ENCODE data around the gene CSNK1E. TPM values are rescaled to one million over a fixed set of nuclear protein-coding genes. Genes with fewer than 3 reads are reported as not detected.

Gene CSNK1E
- total and polyA plus RNA-seq, 4 experiments from 2014 or later, result 8.8 to 103 (median 56.7) TPM

DNA sequence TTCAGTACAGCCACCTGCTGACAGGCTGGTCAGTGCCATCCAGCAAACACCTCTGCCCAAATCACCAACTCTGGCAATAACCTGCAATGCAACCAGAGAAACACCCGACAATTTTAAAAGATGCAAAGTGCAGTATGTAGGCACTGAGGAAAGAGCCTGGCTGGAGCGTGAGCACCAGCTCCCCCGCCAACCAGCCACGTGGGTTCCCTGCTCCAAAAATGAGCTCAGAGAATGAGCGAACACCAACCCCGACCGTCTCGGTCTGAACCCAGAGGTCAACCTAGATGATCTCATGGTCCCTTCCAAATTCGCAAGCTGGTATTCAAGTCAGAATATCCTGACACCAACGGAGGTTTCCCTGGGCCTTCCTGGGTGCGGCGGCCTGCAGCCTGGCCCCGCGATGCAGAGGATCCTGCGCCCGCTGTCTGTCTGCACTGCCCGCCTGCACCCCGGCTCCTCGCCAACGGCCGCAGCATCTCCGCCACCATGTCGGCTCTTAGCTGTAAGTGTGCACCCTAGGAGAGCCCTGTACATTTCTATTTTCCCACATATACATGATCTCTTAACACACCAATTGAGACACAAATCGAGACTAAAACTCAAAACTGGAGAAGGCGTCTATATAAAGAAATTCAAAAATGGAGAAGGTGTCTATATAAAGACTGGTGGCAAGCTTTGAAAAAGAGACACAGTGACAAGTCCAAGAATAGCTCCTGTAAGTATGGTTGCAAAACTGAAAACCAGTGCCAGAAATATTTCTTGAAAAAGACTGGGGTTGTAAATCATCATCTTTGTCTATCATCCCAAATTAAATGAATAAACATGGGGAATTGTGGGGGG is 67.2 kb downstream of the CSNK1E start:
- ChIA-PET CTCF (ENCODE audit: partially characterized antibody) (no interaction called here), POLR2A (ENCODE audit: partially characterized antibody) (interaction anchor here (1.2 kb wide), 1 partner anchor 10 kb away, joined by 3 read pairs; no protein-coding TSS in a partner anchor)
- Histone ChIP-seq H3K36me3 (ENCODE audit: insufficient read depth, low read length) (peaks cover 16% of the 10 kb centered on the region), H3K4me3 (ENCODE audit: low read length in 2 of 2) (no peak overlapping the region), H3K27ac (ENCODE audit: low read depth, low read length) (no peak overlapping the region), H3K27me3 (ENCODE audit: insufficient read depth, low read length) (no peaks in the 10 kb centered on the region), H3K4me1 (ENCODE audit: insufficient read depth, low read length) (no peaks in the 10 kb centered on the region), H3K9me3 (ENCODE audit: control insufficient read depth in 1 of 2, low read length in 2 of 2) (no peaks in the 10 kb centered on the region)
- H3K4me1 Mint-ChIP-seq, result peaks cover 0 to 8% (median 4%) of the 10 kb centered on the region in 4 donors
- H3K36me3 Mint-ChIP-seq, result peaks cover 17 to 30% of the 10 kb centered on the region in 2 donors
- H3K9me3 Mint-ChIP-seq, result peaks cover 0 to 2% (median 0%) of the 10 kb centered on the region in 8 donors
- intact Hi-C loops (cut with micrococcal nuclease), result no loop called here
- peak overlapping the region in 1 of 8 donors; percentile 31 for H3K4me3 Mint-ChIP-seq
- H3K27me3 Mint-ChIP-seq, result no peaks in the 10 kb centered on the region
- peak overlapping the region in 2 of 7 donors; percentile 66 to 84 for H3K27ac Mint-ChIP-seq
- no peak for DNase-seq

DNA sequence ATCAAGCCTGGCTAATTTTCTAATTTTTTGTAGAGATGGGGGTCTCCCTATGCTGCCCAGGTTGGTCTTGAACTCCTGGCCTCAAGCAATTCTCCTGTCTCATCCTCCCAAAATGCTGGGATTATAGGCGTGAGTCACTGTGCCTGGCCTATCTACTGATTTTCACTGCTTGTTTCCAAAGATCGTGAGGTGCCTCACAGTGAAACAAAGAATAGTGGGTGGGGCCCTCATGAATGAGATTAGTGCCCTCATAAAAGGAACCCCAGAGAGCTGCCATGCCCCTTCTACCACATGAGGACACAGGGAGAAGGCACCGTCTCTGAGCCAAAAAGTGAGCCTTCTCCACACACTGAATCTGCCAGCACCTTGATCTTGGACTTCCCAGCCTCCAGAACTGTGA is 67.9 kb downstream of the CSNK1E start:
- Mint-ChIP-seq H3K4me1 (peaks cover 0 to 8% (median 4%) of the 10 kb centered on the region in 4 donors), H3K27me3 (no peaks in the 10 kb centered on the region), H3K9me3 (peaks cover 0 to 2% (median 0%) of the 10 kb centered on the region in 8 donors), H3K27ac (no peak overlapping the region), H3K4me3 (no peak overlapping the region), H3K36me3 (peaks cover 17 to 31% of the 10 kb centered on the region in 2 donors)
- H3K9me3 ChIP-seq (ENCODE audit: control insufficient read depth in 1 of 2, low read length in 2 of 2), result no peaks in the 10 kb centered on the region
- DNase-seq, result no peak
- H3K36me3 ChIP-seq (ENCODE audit: insufficient read depth, low read length), result peaks cover 16% of the 10 kb centered on the region
- H3K27me3 ChIP-seq (ENCODE audit: insufficient read depth, low read length), result no peaks in the 10 kb centered on the region
- CTCF ChIA-PET (ENCODE audit: partially characterized antibody), result no interaction called here
- intact Hi-C loops (cut with micrococcal nuclease), result no loop called here
- H3K4me1 ChIP-seq (ENCODE audit: insufficient read depth, low read length), result no peaks in the 10 kb centered on the region
- POLR2A ChIA-PET (ENCODE audit: partially characterized antibody), result no interaction called here
- H3K27ac ChIP-seq (ENCODE audit: low read depth, low read length), result no peak overlapping the region
- H3K4me3 ChIP-seq (ENCODE audit: low read length in 2 of 2), result no peak overlapping the region

DNA sequence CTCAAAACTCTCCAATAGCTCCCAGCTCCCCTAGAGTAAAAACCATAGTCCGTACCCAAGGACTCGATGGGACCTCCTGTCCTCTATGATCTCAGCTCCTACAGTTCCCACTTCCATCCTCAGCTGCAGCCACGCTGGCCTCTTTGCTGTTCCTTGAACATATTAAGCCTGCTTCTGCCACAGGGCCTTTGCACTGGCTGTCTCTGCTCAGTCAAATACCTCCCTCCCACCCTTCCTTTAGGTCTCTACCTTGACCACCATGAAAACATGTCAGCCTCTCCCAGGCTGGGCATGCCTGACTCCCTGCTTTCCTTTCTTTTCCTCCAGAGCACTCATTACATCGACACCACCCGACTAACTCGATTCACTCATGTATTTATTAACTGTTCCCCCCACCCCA is 69.0 kb downstream of the CSNK1E start:
- peaks cover 23 to 41% of the 10 kb centered on the region in 2 donors for H3K36me3 Mint-ChIP-seq
- H3K4me1 Mint-ChIP-seq, result peaks cover 0 to 8% (median 3%) of the 10 kb centered on the region in 4 donors
- no peak for DNase-seq
- Histone ChIP-seq H3K9me3 (ENCODE audit: control insufficient read depth in 1 of 2, low read length in 2 of 2) (no peaks in the 10 kb centered on the region), H3K36me3 (ENCODE audit: insufficient read depth, low read length) (peaks cover 16% of the 10 kb centered on the region), H3K4me1 (ENCODE audit: insufficient read depth, low read length) (no peaks in the 10 kb centered on the region), H3K27me3 (ENCODE audit: insufficient read depth, low read length) (no peaks in the 10 kb centered on the region), H3K27ac (ENCODE audit: low read depth, low read length) (no peak overlapping the region), H3K4me3 (ENCODE audit: low read length in 2 of 2) (no peak overlapping the region)
- no peak overlapping the region for H3K4me3 Mint-ChIP-seq
- H3K9me3 Mint-ChIP-seq, result peaks cover 0 to 2% (median 0%) of the 10 kb centered on the region in 8 donors
- ChIA-PET POLR2A (ENCODE audit: partially characterized antibody) (no interaction called here), CTCF (ENCODE audit: partially characterized antibody) (no interaction called here)
- intact Hi-C loops (cut with micrococcal nuclease), result no loop called here
- H3K27me3 Mint-ChIP-seq, result no peaks in the 10 kb centered on the region
- peak overlapping the region in 3 of 7 donors; percentile 5 to 68 (median 24) for H3K27ac Mint-ChIP-seq

DNA sequence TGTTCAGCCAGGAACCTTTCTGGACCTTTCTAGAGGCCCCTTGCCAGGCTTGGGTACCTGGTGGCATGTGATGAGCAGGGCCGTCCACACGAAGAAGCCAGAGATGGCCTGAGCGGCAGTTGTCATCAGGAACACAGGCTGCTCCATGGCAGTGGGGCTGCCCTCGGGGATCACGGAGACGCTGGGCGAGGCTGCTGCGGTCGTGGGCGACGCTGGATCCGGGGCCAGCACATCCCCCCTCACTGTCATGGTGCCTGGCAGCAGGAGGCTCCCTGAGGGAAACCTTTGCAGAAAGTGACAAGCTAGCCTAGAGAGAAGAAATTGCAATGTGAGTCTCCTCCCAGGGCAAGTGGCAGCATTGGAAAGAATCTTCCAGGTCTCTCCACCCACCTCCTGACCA is 69.5 kb downstream of the CSNK1E start:
- peaks cover 0 to 8% (median 3%) of the 10 kb centered on the region in 4 donors for H3K4me1 Mint-ChIP-seq
- H3K4me3 Mint-ChIP-seq, result no peak overlapping the region
- no peaks in the 10 kb centered on the region for H3K27me3 Mint-ChIP-seq
- Histone ChIP-seq H3K27me3 (ENCODE audit: insufficient read depth, low read length) (no peaks in the 10 kb centered on the region), H3K36me3 (ENCODE audit: insufficient read depth, low read length) (peaks cover 16% of the 10 kb centered on the region), H3K27ac (ENCODE audit: low read depth, low read length) (no peak overlapping the region), H3K4me3 (ENCODE audit: low read length in 2 of 2) (no peak overlapping the region), H3K4me1 (ENCODE audit: insufficient read depth, low read length) (no peaks in the 10 kb centered on the region), H3K9me3 (ENCODE audit: control insufficient read depth in 1 of 2, low read length in 2 of 2) (no peaks in the 10 kb centered on the region)
- H3K9me3 Mint-ChIP-seq, result peaks cover 0 to 2% (median 0%) of the 10 kb centered on the region in 8 donors
- H3K36me3 Mint-ChIP-seq, result peaks cover 23 to 42% of the 10 kb centered on the region in 2 donors
- ChIA-PET POLR2A (ENCODE audit: partially characterized antibody) (no interaction called here), CTCF (ENCODE audit: partially characterized antibody) (no interaction called here)
- intact Hi-C loops (cut with micrococcal nuclease), result no loop called here
- H3K27ac Mint-ChIP-seq, result peak overlapping the region in 1 of 7 donors; percentile 24
- DNase-seq, result no peak

DNA sequence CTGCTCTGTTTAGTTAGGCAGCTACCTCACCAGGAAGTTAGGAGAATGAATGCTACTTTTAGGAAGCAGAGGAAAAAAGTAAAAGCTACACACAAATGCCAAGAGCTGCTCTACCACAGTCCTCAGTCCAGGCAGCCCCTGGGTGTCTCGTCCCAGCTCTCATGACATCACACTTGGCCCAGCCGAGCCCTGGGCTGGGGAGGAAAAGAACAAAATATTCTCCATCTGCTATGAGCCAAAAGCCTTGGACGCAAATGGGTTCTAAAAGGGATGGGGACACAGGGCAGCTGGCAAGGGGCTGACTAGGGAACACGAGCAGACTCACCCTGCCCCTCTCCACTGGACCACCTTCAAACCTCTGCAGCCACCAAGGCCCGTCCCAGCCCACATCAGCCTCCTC is 70.5 kb downstream of the CSNK1E start:
- H3K9me3 Mint-ChIP-seq, result peaks cover 0 to 2% (median 0%) of the 10 kb centered on the region in 8 donors
- no peaks in the 10 kb centered on the region for H3K27me3 Mint-ChIP-seq
- Histone ChIP-seq H3K4me3 (ENCODE audit: low read length in 2 of 2) (no peak overlapping the region), H3K27ac (ENCODE audit: low read depth, low read length) (no peak overlapping the region), H3K36me3 (ENCODE audit: insufficient read depth, low read length) (peaks cover 16% of the 10 kb centered on the region), H3K4me1 (ENCODE audit: insufficient read depth, low read length) (no peaks in the 10 kb centered on the region), H3K9me3 (ENCODE audit: control insufficient read depth in 1 of 2, low read length in 2 of 2) (no peaks in the 10 kb centered on the region), H3K27me3 (ENCODE audit: insufficient read depth, low read length) (no peaks in the 10 kb centered on the region)
- no peak for DNase-seq
- H3K36me3 Mint-ChIP-seq, result peaks cover 23 to 44% of the 10 kb centered on the region in 2 donors
- H3K4me3 Mint-ChIP-seq, result no peak overlapping the region
- POLR2A ChIA-PET (ENCODE audit: partially characterized antibody), result no interaction called here
- CTCF ChIA-PET (ENCODE audit: partially characterized antibody), result interaction anchor here (0.8 kb wide), 1 partner anchor 254 kb away, joined by 3 read pairs; no protein-coding TSS in a partner anchor
- H3K27ac Mint-ChIP-seq, result no peak overlapping the region
- peaks cover 0 to 8% (median 3%) of the 10 kb centered on the region in 4 donors for H3K4me1 Mint-ChIP-seq
- intact Hi-C loops (cut with micrococcal nuclease), result no loop called here

DNA sequence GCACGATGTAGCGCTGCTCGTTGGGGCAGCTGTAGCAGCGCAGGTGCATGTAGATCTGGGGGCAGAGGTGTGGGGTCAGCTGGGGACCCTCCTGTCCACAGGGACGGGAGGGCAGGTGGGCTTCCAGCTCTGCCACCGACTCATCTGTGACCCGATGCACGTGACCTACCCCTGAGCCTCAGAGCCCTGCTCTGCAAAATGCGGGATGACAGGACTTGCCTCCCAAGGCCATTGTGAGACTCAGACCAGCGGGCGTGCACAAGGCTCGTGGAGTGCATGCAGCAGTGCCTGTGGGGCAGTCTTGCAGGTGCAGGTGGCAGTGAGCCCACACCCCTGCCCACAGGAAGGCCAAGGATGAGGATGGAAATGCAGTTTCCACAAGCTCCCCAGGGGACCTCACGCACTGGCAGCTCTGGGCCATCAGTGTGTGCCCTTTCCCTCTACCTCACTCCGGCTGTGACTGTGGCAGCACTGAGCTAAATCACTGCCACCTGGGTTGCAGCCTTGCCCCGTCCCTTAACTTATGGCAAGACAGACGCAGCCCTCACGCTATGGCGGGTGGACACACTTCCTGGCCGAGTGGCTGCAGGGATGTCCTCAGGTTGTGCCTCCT is 71.1 kb downstream of the CSNK1E start:
- H3K9me3 Mint-ChIP-seq, result peaks cover 0 to 2% (median 0%) of the 10 kb centered on the region in 8 donors
- ChIA-PET POLR2A (ENCODE audit: partially characterized antibody) (no interaction called here), CTCF (ENCODE audit: partially characterized antibody) (interaction anchor here (0.8 kb wide), 1 partner anchor 255 kb away, joined by 3 read pairs; no protein-coding TSS in a partner anchor)
- intact Hi-C loops (cut with micrococcal nuclease), result no loop called here
- no peak overlapping the region for H3K4me3 Mint-ChIP-seq
- Histone ChIP-seq H3K9me3 (ENCODE audit: control insufficient read depth in 1 of 2, low read length in 2 of 2) (no peaks in the 10 kb centered on the region), H3K27ac (ENCODE audit: low read depth, low read length) (no peak overlapping the region), H3K4me1 (ENCODE audit: insufficient read depth, low read length) (no peaks in the 10 kb centered on the region), H3K36me3 (ENCODE audit: insufficient read depth, low read length) (peaks cover 16% of the 10 kb centered on the region), H3K4me3 (ENCODE audit: low read length in 2 of 2) (no peak overlapping the region), H3K27me3 (ENCODE audit: insufficient read depth, low read length) (no peaks in the 10 kb centered on the region)
- DNase-seq, result no peak
- H3K27me3 Mint-ChIP-seq, result no peaks in the 10 kb centered on the region
- H3K4me1 Mint-ChIP-seq, result peaks cover 0 to 8% (median 3%) of the 10 kb centered on the region in 4 donors
- peaks cover 23 to 44% of the 10 kb centered on the region in 2 donors for H3K36me3 Mint-ChIP-seq
- H3K27ac Mint-ChIP-seq, result no peak overlapping the region

DNA sequence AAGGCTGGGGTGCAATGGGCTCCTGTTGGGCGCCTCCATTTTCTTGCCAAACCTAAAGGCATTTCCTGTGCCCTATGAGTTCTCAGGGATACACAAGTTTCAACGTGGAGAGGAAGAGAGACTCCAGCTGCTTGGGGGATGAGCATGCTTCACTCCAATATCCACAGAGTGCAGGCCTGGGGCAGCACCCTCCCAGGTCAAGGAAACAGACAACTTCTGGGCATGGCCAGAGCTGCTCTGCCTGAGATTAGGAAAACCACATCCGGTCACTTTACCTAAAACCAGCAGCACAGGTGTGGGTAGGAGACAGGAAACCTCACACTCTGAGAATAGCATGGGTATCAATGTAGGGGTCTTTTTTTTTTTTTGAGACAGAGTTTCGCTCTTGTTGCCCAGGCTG is 73.1 kb downstream of the CSNK1E start:
- no peaks in the 10 kb centered on the region for H3K27me3 ChIP-seq (ENCODE audit: insufficient read depth, low read length)
- Mint-ChIP-seq H3K27me3 (no peaks in the 10 kb centered on the region), H3K36me3 (peaks cover 23 to 47% of the 10 kb centered on the region in 2 donors), H3K9me3 (no peaks in the 10 kb centered on the region), H3K4me3 (no peak overlapping the region), H3K27ac (peak overlapping the region in 2 of 7 donors; percentile 23 to 46), H3K4me1 (peaks cover 0 to 2% (median 0%) of the 10 kb centered on the region in 4 donors)
- no peaks in the 10 kb centered on the region for H3K4me1 ChIP-seq (ENCODE audit: insufficient read depth, low read length)
- no peak for DNase-seq
- no peak overlapping the region for H3K4me3 ChIP-seq (ENCODE audit: low read length in 2 of 2)
- CTCF ChIA-PET (ENCODE audit: partially characterized antibody), result no interaction called here
- intact Hi-C loops (cut with micrococcal nuclease), result no loop called here
- peaks cover 16% of the 10 kb centered on the region for H3K36me3 ChIP-seq (ENCODE audit: insufficient read depth, low read length)
- no peak overlapping the region for H3K27ac ChIP-seq (ENCODE audit: low read depth, low read length)
- POLR2A ChIA-PET (ENCODE audit: partially characterized antibody), result no interaction called here
- H3K9me3 ChIP-seq (ENCODE audit: control insufficient read depth in 1 of 2, low read length in 2 of 2), result no peaks in the 10 kb centered on the region
